ENCODE measurements around the gene ZNF200. TPM values are rescaled to one million over a fixed set of nuclear protein-coding genes. Genes with fewer than 3 reads are reported as not detected.
A peak's percentile ranks its signal among the peaks of the same experiment; 100 is the strongest.

The ZNF200 gene
- total and polyA plus RNA-seq, 2 of the 13 experiments (the other 11 are each of a cell fraction or from before 2014, with no cell fraction given) = 3.5 to 16.5 TPM

- TF ChIP-seq GTF3A (CRISPR knock-in tag; conservative IDR thresholded peaks at IDR 0.05) = no peak
- TF ChIP-seq ZNF142 (CRISPR knock-in tag; IDR thresholded peaks at IDR 0.05) = no peak
- TF ChIP-seq, protein P1, sequence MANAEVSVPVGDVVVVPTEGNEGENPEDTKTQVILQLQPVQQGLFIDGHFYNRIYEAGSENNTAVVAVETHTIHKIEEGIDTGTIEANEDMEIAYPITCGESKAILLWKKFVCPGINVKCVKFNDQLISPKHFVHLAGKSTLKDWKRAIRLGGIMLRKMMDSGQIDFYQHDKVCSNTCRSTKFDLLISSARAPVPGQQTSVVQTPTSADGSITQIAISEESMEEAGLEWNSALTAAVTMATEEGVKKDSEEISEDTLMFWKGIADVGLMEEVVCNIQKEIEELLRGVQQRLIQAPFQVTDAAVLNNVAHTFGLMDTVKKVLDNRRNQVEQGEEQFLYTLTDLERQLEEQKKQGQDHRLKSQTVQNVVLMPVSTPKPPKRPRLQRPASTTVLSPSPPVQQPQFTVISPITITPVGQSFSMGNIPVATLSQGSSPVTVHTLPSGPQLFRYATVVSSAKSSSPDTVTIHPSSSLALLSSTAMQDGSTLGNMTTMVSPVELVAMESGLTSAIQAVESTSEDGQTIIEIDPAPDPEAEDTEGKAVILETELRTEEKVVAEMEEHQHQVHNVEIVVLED (CRISPR knock-in tag; IDR thresholded peaks at IDR 0.05; ENCODE audit: borderline replicate concordance) = no peak
- no peak for TF ChIP-seq ZNF335 (CRISPR knock-in tag; IDR thresholded peaks at IDR 0.05)
- 0 out of 2 replicates have a peak, but pooled peaks have one; percentile 16 for TF ChIP-seq ZNF441 (CRISPR knock-in tag; IDR thresholded peaks at IDR 0.05; ENCODE audit: borderline replicate concordance)
- no peak for TF ChIP-seq ZNF557 (CRISPR knock-in tag; IDR thresholded peaks at IDR 0.05)
- TF ChIP-seq HNF1B (CRISPR knock-in tag; IDR thresholded peaks at IDR 0.05) = 0 out of 2 replicates have a peak, but pooled peaks have one; percentile 12
- TF ChIP-seq ZNF362 (CRISPR knock-in tag; IDR thresholded peaks at IDR 0.05; ENCODE audit: borderline replicate concordance) = 0 out of 2 replicates have a peak, but pooled peaks have one; percentile 23
- TF ChIP-seq, protein P2, sequence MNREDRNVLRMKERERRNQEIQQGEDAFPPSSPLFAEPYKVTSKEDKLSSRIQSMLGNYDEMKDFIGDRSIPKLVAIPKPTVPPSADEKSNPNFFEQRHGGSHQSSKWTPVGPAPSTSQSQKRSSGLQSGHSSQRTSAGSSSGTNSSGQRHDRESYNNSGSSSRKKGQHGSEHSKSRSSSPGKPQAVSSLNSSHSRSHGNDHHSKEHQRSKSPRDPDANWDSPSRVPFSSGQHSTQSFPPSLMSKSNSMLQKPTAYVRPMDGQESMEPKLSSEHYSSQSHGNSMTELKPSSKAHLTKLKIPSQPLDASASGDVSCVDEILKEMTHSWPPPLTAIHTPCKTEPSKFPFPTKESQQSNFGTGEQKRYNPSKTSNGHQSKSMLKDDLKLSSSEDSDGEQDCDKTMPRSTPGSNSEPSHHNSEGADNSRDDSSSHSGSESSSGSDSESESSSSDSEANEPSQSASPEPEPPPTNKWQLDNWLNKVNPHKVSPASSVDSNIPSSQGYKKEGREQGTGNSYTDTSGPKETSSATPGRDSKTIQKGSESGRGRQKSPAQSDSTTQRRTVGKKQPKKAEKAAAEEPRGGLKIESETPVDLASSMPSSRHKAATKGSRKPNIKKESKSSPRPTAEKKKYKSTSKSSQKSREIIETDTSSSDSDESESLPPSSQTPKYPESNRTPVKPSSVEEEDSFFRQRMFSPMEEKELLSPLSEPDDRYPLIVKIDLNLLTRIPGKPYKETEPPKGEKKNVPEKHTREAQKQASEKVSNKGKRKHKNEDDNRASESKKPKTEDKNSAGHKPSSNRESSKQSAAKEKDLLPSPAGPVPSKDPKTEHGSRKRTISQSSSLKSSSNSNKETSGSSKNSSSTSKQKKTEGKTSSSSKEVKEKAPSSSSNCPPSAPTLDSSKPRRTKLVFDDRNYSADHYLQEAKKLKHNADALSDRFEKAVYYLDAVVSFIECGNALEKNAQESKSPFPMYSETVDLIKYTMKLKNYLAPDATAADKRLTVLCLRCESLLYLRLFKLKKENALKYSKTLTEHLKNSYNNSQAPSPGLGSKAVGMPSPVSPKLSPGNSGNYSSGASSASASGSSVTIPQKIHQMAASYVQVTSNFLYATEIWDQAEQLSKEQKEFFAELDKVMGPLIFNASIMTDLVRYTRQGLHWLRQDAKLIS (CRISPR knock-in tag; IDR thresholded peaks at IDR 0.05) = no peak
- TF ChIP-seq CHD2 (IDR thresholded peaks at IDR 0.05; ENCODE audit: low read depth, low read length) = no peak
- peak; percentile 95 for TF ChIP-seq ZNF24 (IDR thresholded peaks at IDR 0.05)
These were observed 45.8 kb downstream of the ZNF200 start (continued) for GRCh38 chr16:3188925-3189825.

Data from HepG2 (cell line).